A673 (cell line): Measurements from ENCODE around the gene UCN3.

Experiments used
- CTCF ChIP-seq: fragments of 300-800, 200-600 bp; sonication (generic); conservative IDR thresholded peaks from 2 replicates; pipeline ENCODE4 v1.5.1; 2017; ENCODE audit warnings: low read depth, mild to moderate bottlenecking, antibody characterized with exemption, low read length, moderate library complexity, mixed read lengths
- EZH2 ChIP-seq: fragments of 200-600 bp; sonication (generic); IDR thresholded peaks from 2 replicates; pipeline ENCODE4 v1.6.1; 2017; ENCODE audit warnings: borderline replicate concordance, low read depth, mild to moderate bottlenecking, mixed read lengths, antibody characterized with exemption, low read length; ENCODE audit not compliant: poor library complexity, severe bottlenecking

- no peak for TF ChIP-seq CTCF
- no peak for TF ChIP-seq EZH2
Observed at GRCh38 chr10:5318148-5318547, 46.6 kb upstream of the UCN3 start.
